HG02763 (cell line): ENCODE measurements around the gene SUGCT.
"Not testable (repeated sequence)": the region's sequence is repeated elsewhere in the genome, so short reads cannot be mapped to it uniquely, and the experiment has no call there.

Experiments
- ATAC-seq: cut with Tn5 transposase; IDR thresholded peaks from one replicate; pipeline ENCODE4 v1.9.1; 2021; ENCODE audit warnings: mild to moderate bottlenecking, moderate library complexity; ENCODE audit not compliant: unreplicated experiment

The SUGCT gene

DNA sequence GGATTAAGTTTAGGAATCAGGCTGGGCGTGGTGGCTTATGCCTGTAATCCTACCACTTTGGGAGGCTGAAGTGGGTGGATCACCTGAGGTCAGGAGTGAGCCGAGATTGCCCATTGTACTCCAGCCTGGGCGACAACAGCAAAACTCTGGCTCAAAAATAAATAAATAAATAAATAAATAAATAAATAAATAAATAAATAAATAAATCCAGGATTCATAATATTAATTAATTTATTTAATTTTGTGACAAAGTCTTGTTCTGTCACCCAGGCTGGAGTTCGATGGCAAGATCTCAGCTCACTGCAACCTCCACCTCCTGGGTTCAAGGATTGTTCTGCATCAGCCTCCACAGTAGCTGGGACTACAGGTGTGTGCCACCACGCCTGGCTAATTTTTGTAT, 4.2 kb downstream of the SUGCT start:
- ATAC-seq, result no peak

DNA sequence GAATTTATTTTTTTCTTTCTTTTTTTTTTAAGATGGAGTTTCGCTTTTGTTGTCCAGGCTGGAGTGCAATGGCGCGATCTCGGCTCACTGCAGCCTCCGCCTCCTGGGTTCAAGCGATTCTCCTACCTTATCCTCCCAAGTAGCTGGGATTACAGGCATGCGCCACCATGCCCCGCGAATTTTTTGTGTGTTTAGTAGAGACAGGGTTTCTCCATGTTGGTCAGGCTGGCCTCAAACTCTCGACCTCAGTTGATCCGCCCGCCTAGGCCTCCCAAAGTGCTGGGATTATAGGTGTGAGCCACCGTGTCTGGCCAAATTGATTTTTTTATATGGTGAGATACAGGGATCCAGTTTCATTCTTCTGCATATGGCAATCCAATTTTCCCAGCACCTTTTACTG, 5.1 kb downstream of the SUGCT start:
- ATAC-seq, result not testable (repeated sequence)

DNA sequence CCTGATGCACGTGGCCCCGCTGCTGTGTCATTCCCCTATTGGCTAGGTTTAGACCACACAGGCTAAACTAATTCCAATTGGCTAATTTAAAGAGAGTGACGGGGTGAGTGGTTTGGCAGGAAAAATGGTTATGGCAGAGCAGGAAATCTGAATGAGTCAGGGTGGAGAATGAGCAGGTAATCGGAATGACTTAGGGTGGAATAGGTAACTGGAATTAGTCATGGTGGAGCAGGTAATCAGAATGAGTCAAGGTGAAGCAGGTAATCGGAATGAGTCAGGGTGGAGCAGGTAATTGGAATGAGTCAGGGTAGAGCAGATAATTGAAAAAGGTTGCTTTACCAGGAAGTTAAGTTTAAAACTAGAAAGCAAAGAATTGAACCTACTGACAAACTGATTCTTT, 7.1 kb downstream of the SUGCT start:
- ATAC-seq, result not testable (repeated sequence)

DNA sequence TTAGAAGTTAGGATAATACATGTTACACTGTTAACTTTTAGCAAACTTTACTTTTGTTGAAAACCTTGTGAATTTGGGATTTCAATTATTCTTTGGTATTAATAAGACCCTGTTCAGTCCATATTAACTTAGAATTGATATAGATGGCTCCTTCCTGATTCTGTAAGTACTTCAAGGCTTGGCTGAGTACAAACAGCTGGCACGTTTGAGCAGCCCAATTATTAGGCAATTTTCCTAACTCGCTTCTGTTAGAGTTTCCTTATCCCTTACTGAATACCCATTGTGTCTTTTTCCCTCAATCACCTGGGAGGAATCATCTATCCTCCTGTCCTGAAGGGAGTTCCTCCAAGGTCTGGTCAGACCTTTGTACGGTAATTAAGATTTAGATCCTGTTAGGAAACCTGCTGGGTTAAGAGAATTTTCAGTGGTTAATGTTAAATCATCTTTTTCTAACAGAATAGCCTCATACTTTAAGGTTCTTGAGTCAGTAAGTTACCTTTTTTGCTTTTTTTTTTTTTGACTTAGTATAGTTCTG, 10.9 kb downstream of the SUGCT start:
- ATAC-seq, result not testable (repeated sequence)

DNA sequence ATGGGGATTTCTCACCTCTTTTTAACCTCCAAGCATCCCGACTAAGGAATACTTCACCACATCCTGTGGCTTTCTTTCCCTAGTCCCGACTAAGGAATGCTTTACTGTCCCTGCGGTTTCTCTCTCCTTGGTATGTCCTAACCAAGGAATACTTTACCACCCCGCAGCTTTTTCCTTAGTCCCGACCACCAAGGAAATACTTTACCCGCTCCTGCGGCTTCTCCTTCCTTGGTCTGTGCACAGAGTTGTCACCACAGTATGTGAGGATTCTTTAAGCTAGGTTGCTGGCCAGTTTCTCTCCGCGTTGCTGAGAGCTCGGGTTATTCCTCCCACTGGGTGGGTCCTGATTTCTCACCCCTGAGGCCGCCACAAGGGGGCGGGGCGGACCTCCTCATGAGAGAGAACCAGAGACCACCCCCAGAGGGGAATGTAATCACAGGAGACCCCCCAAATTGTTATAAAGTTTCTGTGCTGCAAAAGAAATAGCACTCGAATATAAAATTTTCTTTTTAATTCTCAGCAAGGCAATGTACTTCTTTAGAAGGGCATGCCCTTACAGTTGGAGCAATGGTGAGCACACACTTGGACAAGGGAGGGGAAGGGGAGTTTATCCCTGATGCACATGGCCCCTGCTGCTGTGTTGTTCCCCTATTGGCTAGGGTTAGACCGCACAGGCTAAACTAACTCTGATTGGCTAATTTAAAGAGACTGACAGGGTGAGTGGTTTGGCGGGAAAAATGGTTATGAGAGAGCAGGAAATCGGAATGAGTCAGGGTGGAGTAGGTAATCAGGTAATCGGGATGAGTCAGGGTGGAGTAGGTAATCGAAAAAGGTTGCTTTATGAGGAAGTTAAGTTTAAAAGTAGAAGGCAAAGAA, 12.8 kb downstream of the SUGCT start:
- ATAC-seq, result no peak

DNA sequence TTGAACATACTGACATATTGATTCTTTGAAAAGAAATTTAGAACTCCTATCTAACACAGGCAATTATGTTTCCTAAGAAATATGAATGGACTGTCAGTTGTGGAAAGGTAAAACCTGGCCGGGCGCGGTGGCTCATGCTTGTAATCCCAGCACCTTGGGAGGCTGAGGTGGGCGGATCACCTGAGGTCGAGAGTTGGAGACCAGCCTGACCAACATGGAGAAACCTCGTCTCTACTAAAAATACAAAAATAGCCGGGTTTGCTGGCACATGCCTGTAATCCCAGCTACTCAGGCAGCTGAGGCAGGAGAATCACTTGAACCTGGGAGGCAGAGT, 13.4 kb downstream of the SUGCT start:
- not testable (repeated sequence) for ATAC-seq

DNA sequence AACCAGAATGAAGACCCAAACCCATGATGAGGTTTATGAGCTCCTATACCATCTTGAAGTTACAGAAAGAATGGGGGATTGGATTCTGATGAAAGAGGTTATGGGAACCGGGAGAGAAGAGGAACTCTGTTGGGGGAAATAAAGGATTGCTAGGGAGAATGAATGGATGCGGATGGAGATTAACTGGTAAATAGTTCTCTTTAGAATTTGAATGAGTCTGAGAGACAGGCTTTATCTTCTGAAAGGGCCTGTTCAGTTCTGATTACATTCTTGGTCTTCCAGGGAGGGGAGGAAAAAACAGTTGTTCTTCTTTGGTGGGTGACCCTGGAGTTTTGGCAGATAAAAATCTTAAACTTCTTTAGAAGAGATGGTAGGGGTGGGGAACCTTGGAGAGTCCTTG, 13.9 kb downstream of the SUGCT start:
- ATAC-seq, result no peak

DNA sequence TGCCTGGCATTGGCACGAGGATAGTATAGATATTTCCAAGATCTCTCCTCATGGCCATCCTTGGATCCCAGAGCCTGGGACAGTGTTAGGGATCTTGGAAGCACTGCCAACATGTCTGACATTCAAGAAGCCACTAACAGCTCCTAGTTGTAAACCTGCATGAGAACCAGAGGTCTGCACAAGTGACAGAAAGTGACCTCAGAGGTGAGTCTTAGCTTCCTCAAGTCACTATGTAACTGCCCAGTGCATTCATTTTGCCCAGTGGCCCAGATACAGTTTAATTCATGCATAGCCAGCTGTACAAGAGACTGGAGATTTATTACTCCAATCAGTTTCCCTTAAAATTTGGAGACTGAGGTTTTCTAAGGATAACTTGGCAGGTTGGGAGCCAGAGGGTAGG, 16.7 kb downstream of the SUGCT start:
- no peak for ATAC-seq

DNA sequence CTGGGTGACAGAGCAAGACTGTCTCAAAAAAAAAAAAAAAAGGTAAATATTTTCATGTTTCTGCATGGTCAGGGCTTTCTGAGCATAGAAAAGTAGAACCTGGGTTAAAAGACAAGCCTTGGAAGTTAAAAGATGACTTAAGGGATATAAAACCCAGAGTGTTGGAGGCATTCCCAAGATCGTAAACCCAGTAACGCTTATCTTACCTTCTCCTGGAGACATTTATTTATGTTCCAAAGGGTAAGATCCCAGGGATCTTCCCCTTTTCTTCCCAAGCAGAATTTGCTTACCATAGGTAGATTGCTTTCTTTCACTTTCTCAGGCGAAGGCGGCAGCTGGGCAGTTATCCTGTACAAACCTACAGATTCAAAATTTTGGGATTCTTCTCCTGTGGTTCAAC, 22.2 kb downstream of the SUGCT start:
- ATAC-seq, result no peak

DNA sequence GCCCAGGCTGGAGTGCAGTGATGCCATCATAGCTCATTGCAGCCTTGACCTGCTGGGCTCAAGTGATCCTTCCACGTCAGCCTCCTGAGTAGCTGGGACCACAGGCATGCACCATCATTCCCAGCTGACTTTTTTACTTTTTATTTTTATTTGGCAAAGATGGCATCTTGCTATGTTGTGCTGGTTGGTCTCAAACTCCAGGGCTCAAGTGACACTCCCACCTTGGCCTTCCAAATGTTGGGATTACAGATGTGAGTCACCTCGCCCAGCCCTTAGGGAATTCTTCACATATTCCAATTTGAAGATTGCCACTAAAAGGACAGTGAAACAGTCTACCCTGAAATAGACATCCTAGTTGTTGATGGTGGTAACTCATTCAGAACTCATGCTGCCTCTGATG, 27.7 kb downstream of the SUGCT start:
- no peak for ATAC-seq

DNA sequence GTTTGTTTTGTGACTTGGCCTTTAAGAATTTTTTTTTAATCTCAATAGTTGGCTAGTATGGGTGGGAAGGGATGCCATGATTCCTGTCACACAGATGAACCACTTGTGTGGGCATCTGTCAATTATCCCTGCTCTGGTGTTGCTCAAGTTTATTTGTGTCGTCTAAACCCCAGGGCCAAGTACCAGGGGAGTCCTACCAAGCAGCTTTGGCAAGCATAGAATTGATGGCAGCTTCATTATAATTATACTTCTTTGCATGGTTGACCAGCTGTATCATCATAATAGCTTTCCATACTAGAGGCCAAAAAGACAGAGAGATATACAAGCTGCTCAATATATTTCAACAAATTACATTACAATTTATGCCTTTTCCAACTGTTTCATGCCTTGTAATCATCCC, 30.4 kb downstream of the SUGCT start:
- ATAC-seq, result no peak

DNA sequence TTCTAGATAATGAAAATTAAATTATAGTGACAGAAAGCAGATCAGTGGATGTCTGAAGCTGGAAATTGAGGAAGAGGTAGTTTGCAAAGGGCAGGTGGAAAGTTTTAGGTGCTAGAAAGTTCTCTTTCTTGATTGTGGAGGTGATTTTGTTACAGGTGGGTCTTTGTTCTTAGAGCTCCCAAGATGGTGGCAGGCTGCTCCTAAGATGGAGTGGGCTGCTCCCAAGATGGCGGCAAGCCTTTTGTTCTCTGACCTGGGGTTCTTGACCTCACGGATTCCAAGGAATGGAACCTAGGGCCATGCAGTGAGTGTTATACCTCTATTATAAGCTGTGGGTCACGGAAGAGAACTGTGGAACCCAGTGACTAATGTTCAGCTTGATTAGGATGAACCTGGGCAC, 32.5 kb downstream of the SUGCT start:
- ATAC-seq, result no peak

DNA sequence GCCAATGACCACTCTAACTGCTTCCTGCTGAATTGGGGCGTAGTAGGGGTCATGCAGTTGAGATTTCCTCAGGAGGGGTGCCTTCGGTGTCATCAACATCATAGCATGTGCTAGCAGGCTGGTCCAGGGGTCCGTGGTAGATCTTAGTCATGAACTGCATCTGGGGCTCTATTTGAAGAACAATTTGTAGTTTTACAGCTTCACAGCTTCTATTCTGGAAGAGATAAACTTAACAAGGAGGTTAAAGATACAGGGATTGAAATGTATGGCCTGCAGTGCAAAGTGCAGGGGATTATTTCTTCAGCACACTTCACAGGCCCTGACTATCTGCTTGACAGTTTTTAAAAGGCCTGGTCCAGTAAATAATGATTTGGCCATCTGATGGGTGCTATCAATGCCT, 33.5 kb downstream of the SUGCT start:
- ATAC-seq, result not testable (repeated sequence)

DNA sequence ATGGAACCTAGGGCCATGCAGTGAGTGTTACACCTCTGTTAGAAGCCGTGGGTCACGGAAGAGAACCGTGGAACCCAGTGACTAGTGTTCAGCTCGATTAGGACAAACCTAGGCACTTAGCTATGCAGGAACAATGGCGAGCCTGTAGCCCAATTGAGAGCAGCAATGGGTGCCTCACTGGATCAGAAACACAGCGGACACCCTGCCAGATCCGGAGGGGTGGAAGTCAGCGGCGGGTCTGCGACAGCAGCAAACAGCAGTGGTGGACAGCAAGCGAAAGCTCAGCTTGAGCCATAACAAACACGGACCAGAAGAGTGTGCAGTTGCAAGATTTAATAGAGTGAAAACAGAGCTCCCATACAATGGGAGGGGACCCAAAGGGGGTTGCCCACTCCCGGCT, 38.3 kb downstream of the SUGCT start:
- ATAC-seq, result not testable (repeated sequence)

DNA sequence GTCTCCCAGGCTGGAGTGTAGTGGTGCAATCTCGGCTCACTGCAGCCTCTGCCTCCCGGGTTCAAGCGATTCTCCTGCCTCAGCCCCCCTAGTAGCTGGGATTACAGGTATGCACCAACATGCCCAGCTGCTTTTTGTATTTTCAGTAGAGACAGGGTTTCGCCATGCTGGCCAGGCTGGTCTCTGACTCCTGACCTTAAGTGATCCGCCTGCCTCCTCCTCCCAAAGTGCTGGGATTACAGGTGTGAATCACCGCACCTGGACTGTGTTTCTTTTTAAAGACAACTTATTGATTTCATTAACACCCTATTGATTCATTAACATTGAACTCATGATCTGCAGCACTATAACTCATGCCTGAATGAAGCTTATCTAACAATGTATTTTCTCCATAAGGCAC, 40.5 kb downstream of the SUGCT start:
- ATAC-seq, result not testable (repeated sequence)

DNA sequence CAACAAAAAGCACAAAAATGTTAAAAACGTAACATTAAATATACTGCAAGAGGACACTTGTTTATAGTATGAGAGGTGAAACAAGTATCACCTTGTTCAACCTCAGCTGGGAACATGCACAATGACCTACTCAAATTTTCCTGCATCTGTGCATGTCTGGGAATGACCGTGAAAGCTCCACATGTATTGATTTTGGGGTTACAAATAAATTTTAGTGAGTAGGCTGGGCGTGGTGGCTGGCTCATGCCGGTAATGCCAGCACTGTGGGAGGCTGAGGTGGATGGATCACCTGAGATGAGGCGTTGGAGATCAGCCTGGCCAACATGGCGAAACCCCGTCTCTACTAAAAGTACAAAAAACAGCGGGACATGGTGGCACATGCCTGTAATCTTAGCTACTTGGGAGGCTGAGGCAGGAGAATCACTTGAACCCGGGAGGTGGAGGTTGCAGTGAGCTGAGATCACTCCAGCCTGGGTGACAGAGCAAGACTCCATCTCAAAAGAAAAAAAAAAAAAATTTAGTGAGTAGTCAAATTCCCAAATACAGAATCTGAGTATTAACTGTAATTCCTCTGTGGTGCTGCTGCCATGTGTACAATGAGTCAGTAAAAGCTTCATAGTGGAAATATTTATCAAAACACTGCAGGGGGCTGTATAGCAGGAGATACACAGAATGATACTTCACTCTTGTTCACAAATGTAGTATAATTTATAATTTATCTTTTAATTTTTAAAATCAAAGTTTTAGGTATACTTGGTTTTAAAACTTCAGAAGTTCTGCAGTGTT, 41.1 kb downstream of the SUGCT start:
- no peak for ATAC-seq

DNA sequence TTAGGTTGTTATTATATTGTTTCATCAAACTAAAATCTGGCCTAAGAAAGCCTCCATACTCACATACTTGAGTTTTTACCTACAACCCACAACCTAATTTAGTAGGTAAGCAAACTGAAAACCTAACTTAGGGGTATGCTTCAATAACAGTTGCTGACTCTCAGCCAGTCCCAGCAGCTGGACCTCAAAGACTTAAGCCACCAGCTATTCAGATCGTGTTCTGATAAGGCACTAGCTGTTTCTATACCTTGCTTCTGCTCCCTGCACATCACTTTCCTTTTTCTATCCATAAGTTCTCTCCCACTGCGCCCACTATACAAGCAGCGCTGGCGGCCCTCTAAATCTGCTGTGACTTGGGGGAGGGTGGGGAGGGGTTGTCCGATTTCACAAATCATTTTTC, 42.3 kb downstream of the SUGCT start:
- ATAC-seq, result no peak

DNA sequence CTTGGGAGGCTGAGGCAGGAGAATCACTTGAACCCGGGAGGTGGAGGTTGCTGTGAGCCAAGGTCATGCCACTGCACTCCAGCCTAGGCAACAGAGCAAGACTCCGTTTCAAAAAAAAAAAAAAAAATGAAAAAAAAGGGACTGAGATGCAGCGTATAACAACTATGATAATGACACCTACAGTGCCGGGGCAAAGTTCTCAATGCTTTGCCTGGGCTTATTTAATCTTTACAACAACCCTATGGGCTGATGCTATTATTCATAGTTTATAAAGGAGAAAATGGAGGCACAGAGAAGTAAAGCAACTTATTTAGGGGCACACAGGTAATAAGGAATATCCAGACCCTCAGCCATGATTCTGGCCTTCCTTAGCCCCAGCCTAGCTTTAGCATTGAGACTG, 47.6 kb downstream of the SUGCT start:
- no peak for ATAC-seq

DNA sequence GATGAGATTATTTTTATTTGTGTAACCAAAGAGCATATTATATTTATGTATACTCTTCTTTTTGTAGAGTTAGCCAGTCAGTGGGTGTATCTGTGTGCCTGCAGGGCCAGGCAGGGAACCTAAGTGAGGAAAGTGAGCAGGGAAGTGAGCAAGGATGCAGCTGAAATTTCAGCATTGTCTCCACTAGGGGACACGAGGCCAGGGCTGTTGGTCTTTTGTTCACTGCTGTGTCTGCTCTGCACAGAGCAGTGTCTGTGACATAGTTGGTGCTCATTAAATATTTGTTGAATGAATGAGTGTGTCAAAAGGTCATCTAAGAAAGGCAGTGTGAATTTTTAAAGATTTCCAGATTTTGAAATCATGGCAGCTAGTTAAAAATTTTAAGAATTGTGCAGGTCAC, 51.8 kb downstream of the SUGCT start:
- no peak for ATAC-seq

DNA sequence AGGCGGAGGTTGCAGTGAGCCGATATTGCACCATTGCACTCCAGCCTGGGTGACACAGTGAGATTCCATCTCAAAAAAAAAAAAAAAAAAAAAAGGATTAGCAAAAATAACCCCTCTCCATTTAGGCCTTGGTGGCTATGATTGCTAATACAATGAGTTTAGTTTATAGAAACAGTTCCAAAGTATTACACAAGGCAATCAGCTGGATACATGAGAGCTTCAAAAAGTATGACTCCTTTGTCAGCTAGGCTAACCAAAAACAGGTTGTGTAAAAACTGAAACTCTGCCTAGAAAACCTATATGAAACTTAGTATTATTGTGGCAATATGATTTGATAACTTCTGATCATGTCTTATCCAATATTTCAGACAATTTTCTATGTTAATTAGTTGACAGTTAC, 57.2 kb downstream of the SUGCT start:
- ATAC-seq, result no peak

DNA sequence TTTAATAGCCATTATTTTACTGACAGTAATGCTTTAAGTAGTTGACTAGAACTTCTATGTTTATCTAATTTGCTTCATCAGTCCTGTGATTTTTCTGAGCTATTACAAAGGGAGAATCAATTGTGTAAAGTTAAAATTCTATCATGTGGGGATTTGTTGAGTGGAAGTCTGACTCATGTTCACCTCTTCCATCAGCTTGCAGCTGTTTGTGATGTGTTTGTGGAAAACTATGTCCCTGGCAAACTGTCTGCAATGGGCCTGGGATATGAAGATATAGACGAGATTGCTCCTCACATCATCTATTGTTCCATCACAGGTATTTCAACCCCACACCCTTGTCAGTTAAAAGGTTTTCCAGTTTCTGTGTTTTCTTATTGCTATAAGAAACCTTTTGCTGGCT, 59.9 kb downstream of the SUGCT start:
- no peak for ATAC-seq

DNA sequence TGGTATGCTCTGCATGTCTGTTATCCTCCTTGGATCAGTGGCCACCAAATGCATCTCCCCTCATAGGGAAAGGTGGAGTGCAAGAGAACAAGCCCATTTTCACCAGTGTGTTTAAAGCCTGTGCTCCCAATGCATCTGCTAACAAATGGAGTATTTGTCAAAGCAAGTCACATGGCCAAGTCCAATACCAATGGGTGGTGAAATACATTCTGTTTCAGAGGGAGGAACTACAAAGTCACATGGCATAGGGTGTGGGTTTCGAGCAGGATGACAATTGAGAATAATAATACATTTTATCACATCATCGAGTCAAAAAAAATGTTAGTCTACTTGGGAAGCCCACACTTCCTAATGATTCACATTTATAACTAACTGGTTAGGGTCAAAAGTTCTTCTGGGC, 62.7 kb downstream of the SUGCT start:
- ATAC-seq, result no peak
